Stimulated activated CD4-positive, alpha-beta T cell treated with anti-CD3 and anti-CD28 coated beads, Interleukin-2, amount 100 ng/mL, for 24 hours (primary cell): Measurements from ENCODE around the gene ODC1.

Source experiments
- DNase-seq, 2 donors: peaks; one replicate each; pipeline ENCODE4 v3.0.0-alpha.2; 2020

ODC1 gene

GRCh38 chr2:10413503-10413902, 34.6 kb downstream of the ODC1 start:
- DNase-seq, result no peak

GRCh38 chr2:10412380-10412779, 35.7 kb downstream of the ODC1 start:
- DNase-seq, result peak in 1 of 2 donors; percentile 52

GRCh38 chr2:10411557-10411956, 36.6 kb downstream of the ODC1 start:
- DNase-seq, result no peak

DNA sequence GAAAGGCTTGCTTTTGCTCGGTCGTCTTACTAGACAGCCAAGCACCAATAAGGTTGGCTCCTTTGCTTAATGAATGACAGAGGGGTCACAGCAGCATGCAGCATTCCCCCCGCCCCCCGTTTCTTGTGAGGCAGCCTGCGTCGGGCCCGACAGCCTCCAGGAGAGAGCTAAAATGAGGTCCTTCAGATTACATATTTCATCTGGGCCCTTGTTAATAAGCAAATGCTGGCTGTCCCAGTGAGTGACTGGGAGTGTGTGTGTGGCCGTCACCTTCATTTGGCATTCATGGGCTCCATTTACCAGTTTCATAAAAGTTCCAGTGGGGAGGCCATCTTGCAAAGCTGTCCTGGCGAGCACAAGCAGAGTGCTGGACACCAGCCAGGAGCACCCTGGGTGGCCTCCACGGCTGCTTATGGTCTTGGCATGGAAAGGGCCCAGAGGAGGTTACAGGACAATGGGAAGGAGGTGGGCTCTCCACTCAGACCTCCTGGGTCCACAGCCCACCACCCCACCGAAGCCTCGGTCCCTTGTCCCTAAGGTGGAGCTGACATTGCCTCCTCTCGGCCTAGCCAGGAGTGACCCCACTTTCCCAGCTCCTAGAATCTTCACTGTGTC, 37.2 kb downstream of the ODC1 start:
- no peak for DNase-seq

GRCh38 chr2:10410001-10410822, 37.9 kb downstream of the ODC1 start:
- DNase-seq, result no peak

DNA sequence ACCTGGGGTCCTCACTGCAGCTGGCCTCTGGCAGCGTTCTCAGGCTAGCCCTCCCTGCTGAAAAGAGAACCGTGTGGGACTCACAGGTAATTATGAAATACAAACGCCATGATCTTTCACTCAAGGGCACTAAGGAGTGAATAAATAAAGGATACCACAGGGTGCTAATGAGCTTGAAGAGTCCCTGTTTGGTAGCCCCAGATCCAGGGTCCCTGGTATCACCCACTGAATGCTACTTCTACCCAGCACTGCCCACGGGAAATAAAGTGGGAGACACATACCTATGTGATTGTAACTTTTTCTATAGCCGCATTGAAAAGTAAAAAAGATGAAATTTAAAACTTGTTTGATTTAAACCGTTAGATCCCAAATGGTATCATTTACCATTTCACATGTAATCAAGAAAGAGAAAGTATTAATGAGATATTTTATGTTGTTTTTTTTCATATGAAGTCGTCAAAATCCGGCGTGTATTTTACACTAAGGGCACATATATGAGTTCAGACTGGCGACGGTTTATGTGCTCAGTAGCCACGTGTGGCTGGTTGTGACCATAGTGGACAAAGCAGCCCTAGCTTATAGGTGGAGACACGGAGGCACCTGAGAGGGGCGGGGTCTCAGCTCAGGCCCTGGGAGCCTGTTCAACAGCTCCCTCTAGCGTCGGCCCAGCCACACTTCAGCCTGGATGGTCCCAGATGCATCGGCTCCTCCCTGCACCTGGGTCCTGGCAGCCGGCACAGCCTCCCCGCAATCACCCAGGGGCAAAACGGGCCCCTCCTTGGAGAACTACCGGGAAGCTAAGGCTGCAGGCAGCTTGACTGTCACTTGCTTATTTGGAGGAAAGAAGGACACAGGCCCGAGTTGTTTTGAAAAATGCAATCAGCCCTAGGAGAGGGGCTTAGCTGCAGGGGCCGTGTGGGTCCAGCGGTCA, 39.2 kb downstream of the ODC1 start:
- DNase-seq, result peak; percentile 84 to 85

DNA sequence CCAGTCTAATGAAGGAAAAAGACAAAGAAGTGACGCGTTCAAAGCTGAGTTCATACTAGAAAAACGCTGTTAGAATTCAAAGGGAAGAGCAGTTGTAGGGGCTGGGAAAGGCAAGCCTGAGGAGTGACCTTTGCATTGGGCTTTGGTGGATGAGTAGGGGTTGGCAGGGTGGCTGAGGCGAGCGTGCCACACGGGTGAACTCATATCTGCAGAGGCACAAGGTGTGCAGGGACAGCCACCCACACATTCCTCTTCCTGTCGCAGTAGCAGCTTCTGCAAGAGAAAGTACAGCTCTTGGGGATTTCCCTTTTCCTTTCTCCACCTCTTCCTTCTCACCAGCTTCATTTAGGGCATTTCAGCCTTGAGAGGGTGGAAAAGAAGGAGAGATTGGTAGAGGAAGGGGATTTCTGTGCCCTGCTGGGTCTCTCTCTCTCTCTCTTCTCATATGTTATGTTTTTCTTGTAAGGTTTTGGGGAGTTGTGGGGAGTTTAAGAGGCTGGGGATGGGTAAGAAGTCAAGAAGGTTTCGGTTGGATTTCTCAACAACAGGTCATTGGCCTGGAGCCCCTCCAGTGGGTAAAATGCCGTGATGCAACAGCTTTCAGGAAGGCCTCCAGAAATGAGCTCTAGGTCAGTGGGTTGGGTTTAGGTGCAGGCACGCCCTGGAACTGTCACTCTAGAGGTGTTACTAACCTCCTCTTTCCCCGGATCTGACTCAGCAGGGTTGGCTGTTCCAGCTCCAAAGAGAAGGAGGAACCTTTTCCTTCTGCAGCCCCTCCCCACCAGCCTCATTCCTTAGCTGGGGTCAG, 40.1 kb downstream of the ODC1 start:
- peak; percentile 71 for DNase-seq

DNA sequence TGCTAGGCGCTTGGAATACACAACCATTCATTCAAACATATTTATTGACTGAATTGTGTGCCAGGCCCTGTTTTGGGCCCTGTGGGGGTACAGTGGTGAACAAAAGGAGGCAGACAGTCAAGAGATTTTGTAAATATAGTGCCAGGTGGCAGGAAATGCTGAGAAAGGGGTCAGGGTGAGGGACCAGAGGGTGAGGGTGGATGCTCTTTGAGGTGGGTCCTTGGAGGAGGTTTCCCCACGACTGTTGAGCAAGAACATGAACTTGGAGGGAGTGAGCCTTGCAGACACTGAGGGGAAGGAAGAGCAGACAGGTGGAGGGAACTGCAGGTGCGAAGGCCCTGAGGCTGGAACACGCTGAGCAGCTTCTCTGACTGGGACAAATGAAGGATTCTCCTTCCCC, 40.7 kb downstream of the ODC1 start:
- no peak for DNase-seq

DNA sequence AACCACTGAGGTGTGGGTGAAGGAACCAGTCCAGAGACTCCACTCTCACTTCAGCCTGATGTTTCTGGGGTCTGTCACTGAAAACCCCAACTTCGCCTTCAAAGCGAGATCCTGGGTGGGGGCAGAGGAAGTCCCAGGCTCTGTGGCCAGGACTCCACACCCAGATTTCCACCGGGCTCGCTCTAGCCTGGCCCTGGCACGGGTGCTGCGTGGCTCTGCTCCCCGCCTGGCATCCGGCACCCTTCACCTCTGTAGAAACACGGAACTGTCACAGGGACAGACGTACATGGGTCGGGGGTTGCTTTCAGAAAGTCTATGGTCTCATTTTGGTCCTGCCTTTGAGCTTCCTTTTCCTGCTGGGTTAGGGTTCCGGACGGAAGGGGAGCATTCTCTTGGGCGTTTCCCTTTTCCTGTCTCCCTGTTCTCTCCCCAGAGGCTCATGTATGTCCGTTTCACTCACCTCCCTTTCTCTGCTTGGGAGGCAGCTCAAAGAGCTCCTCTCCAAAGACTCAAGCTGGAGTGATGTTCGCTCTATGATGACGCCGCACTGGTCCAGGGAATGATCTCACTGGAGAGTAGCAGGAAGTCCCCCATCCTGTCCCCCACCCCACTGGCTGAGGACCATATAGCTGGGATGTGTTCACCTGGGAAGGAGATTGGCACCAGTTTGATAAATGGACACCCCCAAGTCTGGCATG, 41.5 kb downstream of the ODC1 start:
- no peak for DNase-seq

- DNase-seq, result no peak
These were observed 42.1 kb downstream of the ODC1 start for GRCh38 chr2:10406016-10406415.

- no peak for DNase-seq
These were observed 42.7 kb downstream of the ODC1 start for GRCh38 chr2:10405448-10405847.

- no peak for DNase-seq
These were observed 43.6 kb downstream of the ODC1 start for GRCh38 chr2:10404324-10405143.

GRCh38 chr2:10402653-10403215, 45.4 kb downstream of the ODC1 start:
- no peak for DNase-seq

DNA sequence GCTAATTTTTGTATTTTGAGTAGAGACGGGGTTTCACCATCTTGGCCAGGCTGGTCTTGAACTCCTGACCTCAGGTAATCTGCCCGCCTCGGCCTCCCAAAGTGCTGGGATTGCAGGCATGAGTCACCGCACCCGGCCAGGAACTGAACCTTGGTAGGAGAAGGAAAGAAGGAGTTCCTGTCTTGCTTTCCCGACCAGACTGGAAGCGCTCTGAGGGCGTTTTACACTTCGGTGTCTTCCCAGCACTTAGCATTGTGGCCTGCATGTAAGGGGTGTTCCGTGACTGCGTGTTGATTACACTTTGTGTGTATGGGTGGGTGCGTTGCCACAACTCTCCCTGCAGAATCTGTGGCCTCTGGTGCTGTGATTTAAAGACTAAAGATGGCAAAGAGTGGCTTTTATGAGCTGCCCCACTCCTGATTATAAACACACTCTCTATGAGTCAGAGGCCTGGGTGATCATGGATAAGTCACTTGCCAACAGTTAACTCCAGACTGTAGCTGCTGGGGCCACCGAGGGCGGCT, 46.0 kb downstream of the ODC1 start:
- no peak for DNase-seq

DNA sequence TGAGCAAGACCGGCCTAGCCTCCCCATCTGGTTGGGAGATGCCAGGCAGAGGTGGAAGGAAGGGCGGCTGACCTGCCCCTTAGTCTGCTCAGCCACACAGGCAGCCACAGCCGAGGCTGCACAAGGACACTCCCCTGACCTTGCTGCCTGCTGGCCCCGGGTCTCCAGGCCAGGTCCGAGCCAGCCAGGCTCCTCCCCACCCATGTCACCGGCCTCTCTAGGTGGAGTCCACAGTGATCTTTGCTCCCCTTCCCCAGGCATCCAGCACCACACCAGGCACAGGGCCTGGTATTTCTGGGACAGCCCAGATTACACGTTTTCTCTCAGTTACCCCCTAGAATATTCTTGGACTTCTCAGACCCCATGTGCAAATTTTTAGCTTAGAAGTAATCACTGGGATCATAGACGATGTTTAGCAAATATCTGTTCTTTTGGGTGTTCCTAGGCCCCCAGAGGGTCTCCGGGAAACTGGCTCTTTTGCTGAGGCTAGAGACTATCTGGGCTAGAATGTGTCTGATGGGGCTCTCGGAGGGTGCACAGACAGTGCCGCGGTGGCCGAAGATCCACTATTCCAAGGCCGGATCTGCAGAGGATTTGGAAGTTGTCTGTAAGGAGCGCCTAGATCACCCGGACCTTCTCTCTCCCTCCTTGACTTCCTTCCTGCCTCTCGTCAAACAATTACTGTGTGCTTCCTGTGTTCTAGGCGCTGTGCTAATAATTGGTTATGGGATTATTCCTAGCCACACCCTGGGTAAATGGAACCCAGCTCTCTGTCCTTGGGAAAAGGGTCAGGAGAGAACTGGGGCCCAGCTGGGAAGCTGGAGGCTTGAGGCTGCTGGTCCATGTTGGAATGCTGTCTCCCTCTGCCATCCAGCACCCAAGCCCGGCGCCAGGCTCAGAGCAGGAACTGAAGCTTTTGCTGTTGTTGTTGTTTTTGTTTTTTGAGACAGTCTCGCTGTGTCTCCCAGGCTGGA, 46.9 kb downstream of the ODC1 start:
- no peak for DNase-seq

- DNase-seq, result peak; percentile 35 to 71
These were observed 47.6 kb downstream of the ODC1 start for GRCh38 chr2:10400568-10400977.

GRCh38 chr2:10400002-10400401, 48.1 kb downstream of the ODC1 start:
- DNase-seq, result no peak

DNA sequence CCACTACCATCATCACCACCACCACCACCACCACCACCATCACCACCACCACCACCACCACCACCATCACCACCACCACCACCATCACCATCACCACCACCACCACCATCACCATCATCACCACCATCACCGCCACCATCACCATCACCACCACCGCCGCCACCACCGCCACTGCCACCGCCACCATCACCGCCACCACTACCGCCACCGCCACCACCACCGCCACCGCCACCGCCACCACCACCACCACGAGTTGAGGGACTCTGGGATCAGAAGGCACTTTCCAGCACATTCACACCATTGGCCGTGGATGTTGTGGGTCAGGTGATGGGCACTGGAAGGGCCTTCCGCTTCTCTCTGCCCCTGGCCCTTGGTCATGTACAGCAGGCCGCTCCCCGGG, 48.8 kb downstream of the ODC1 start:
- DNase-seq, result no peak

- no peak for DNase-seq
These were observed 49.6 kb downstream of the ODC1 start for GRCh38 chr2:10398496-10398895.
